Trophoblast cell (in vitro differentiated cells and primary cell): ENCODE measurements around the gene IL21.

Source experiments
- DNase-seq, 2 donors: peaks; one replicate each; pipeline ENCODE4 v3.0.0-alpha.2; 2016
- H2AFZ ChIP-seq: 2 replicates; pipeline ENCODE4 v1.6.1; 2013; ENCODE audit warnings: low read length, moderate library complexity, mild to moderate bottlenecking; ENCODE audit not compliant: insufficient read depth, poor library complexity
- H2AK5ac ChIP-seq: 2 replicates; pipeline ENCODE4 v1.6.1; 2013; ENCODE audit warnings: mild to moderate bottlenecking, low read length
- H2BK120ac ChIP-seq: 2 replicates; pipeline ENCODE4 v1.6.1; 2013; ENCODE audit warnings: low read length, mild to moderate bottlenecking, moderate library complexity; ENCODE audit not compliant: insufficient read depth, poor library complexity
- H2BK12ac ChIP-seq: 2 replicates; pipeline ENCODE4 v1.6.1; 2013; ENCODE audit warnings: mild to moderate bottlenecking, low read length, moderate library complexity
- H2BK5ac ChIP-seq: 2 replicates; pipeline ENCODE4 v1.6.1; 2013; ENCODE audit warnings: low read length, low read depth, moderate library complexity, mild to moderate bottlenecking; ENCODE audit not compliant: poor library complexity
- H3K14ac ChIP-seq: 2 replicates; pipeline ENCODE4 v1.6.1; 2013; ENCODE audit warnings: mild to moderate bottlenecking, low read length
- H3K18ac ChIP-seq: 2 replicates; pipeline ENCODE4 v1.6.1; 2013; ENCODE audit warnings: mild to moderate bottlenecking, low read length
- H3K23ac ChIP-seq: 2 replicates; pipeline ENCODE4 v1.6.1; 2013; ENCODE audit warnings: low read length
- H3K27ac ChIP-seq: 2 replicates; pipeline ENCODE4 v1.5.1; 2013; ENCODE audit warnings: low read depth, mild to moderate bottlenecking, inconsistent platforms, low read length, moderate library complexity
- H3K27me3 ChIP-seq: 2 replicates; pipeline ENCODE4 v1.6.1; 2013; ENCODE audit warnings: inconsistent platforms, mild to moderate bottlenecking, low read length, moderate library complexity; ENCODE audit not compliant: insufficient read depth
- H3K36me3 ChIP-seq, 2 experiments: 1 replicate in 1 of 2; 2 replicates in 1 of 2; pipeline ENCODE4 v1.6.1; 2013; ENCODE audit warnings: low read length in 2 of 2, mild to moderate bottlenecking in 2 of 2, moderate library complexity in 1 of 2; ENCODE audit not compliant: insufficient read depth in 2 of 2, control insufficient read depth in 1 of 2
- H3K4ac ChIP-seq: 2 replicates; pipeline ENCODE4 v1.6.1; 2013; ENCODE audit warnings: low read depth, mild to moderate bottlenecking, low read length, moderate library complexity
- H3K4me1 ChIP-seq, 2 experiments: 1 replicate in 1 of 2; 2 replicates in 1 of 2; pipeline ENCODE4 v1.6.1; 2013; ENCODE audit warnings: low read length in 2 of 2, mild to moderate bottlenecking in 2 of 2, moderate library complexity in 1 of 2; ENCODE audit not compliant: insufficient read depth in 2 of 2, control insufficient read depth in 1 of 2
- H3K4me2 ChIP-seq: 2 replicates; pipeline ENCODE4 v1.6.1; 2013; ENCODE audit warnings: inconsistent platforms, mild to moderate bottlenecking, low read length, moderate library complexity
- H3K4me3 ChIP-seq: 2 replicates; pipeline ENCODE4 v1.5.1; 2013; ENCODE audit warnings: mild to moderate bottlenecking, low read depth, low read length, inconsistent platforms
- H3K79me1 ChIP-seq: one replicate; pipeline ENCODE4 v1.6.1; 2013; ENCODE audit warnings: low read length
- H3K79me2 ChIP-seq: 2 replicates; pipeline ENCODE4 v1.6.1; 2013; ENCODE audit warnings: low read length, mild to moderate bottlenecking; ENCODE audit not compliant: control insufficient read depth, insufficient read depth, poor library complexity
- H3K9ac ChIP-seq: 2 replicates; pipeline ENCODE4 v1.6.1; 2013; ENCODE audit warnings: mild to moderate bottlenecking, low read length
- H3K9me3 ChIP-seq: 2 replicates; pipeline ENCODE4 v1.6.1; 2013; ENCODE audit warnings: low read depth, mild to moderate bottlenecking, control low read depth, inconsistent platforms, low read length; ENCODE audit not compliant: insufficient read depth
- H4K12ac ChIP-seq: 2 replicates; pipeline ENCODE4 v1.6.1; 2013; ENCODE audit warnings: low read depth, mild to moderate bottlenecking, low read length, moderate library complexity
- H4K8ac ChIP-seq: 2 replicates; pipeline ENCODE4 v1.6.1; 2013; ENCODE audit warnings: low read depth, mild to moderate bottlenecking, low read length, moderate library complexity
- H4K91ac ChIP-seq: one replicate; pipeline ENCODE4 v1.6.1; 2013; ENCODE audit warnings: low read depth, mild to moderate bottlenecking, low read length, moderate library complexity
- WGBS: extraction: QIAGEN DNeasy Blood & Tissue Kit; methylation state at CpG from one replicate; pipeline ENCODE4 v1.1.7; 2013; ENCODE audit warnings: missing lambda C conversion rate; ENCODE audit not compliant: insufficient read length, insufficient coverage; ENCODE audit errors: extremely low coverage; 5-methylcytosine and 5-hydroxymethylcytosine counted together

Gene IL21

GRCh38 chr4:122588453-122589238, 32.2 kb downstream of the IL21 start:
- no peak overlapping the region for H3K23ac ChIP-seq
- no peak overlapping the region for H2AFZ ChIP-seq
- H3K4ac ChIP-seq: no peak overlapping the region
- H3K79me2 ChIP-seq: no peaks in the 10 kb centered on the region
- no peaks in the 10 kb centered on the region for H3K27me3 ChIP-seq
- no peak for DNase-seq
- no peak overlapping the region for H2BK5ac ChIP-seq
- no peak overlapping the region for H3K4me2 ChIP-seq
- no CpG with 5 or more reads among the region's 4 CpGs for WGBS
- no peak overlapping the region for H4K12ac ChIP-seq
- no peak overlapping the region for H4K8ac ChIP-seq
- no peak overlapping the region for H3K27ac ChIP-seq
- no peak overlapping the region for H3K18ac ChIP-seq
- H4K91ac ChIP-seq: no peak overlapping the region
- peaks cover 0 to 2% of the 10 kb centered on the region in 2 experiments for H3K4me1 ChIP-seq
- H2BK12ac ChIP-seq: no peak overlapping the region
- H3K4me3 ChIP-seq: no peak overlapping the region
- no peaks in the 10 kb centered on the region for H3K36me3 ChIP-seq
- no peak overlapping the region for H3K14ac ChIP-seq
- H3K9me3 ChIP-seq: no peaks in the 10 kb centered on the region
- no peak overlapping the region for H2AK5ac ChIP-seq
- H2BK120ac ChIP-seq: no peak overlapping the region
- no peaks in the 10 kb centered on the region for H3K79me1 ChIP-seq
- H3K9ac ChIP-seq: peak overlapping the region; percentile 18

DNA sequence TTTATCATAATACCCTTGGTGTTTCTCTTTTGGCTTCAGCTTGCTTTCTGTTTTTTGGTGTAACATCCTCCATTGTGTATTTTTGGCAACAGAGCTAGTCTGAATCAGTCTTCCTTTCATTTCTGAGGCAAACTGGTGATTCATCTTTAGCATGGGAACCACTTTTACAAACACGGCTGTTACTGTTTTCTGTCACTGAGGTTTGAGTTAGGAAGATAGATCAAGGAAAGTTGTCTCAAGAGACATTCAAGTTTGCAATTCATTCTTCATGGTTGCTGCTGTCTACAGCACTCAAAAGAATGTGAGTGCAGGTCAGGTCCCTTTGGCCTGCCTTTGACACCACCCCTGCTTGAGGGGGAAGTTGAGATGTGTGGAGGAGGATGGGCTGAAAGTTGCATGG, 36.3 kb downstream of the IL21 start:
- no peak overlapping the region for H3K4me2 ChIP-seq
- no peak overlapping the region for H3K4ac ChIP-seq
- no peaks in the 10 kb centered on the region for H3K36me3 ChIP-seq
- no peak overlapping the region for H3K14ac ChIP-seq
- H3K79me2 ChIP-seq: no peaks in the 10 kb centered on the region
- no peak overlapping the region for H4K12ac ChIP-seq
- no peak overlapping the region for H2AFZ ChIP-seq
- WGBS: no CpG with 5 or more reads among the region's 1 CpG
- H3K4me3 ChIP-seq: no peak overlapping the region
- H4K8ac ChIP-seq: no peak overlapping the region
- H3K4me1 ChIP-seq: peaks cover 0 to 2% of the 10 kb centered on the region in 2 experiments
- no peaks in the 10 kb centered on the region for H3K79me1 ChIP-seq
- H4K91ac ChIP-seq: no peak overlapping the region
- H3K27me3 ChIP-seq: no peaks in the 10 kb centered on the region
- H3K18ac ChIP-seq: no peak overlapping the region
- no peaks in the 10 kb centered on the region for H3K9me3 ChIP-seq
- H3K9ac ChIP-seq: no peak overlapping the region
- no peak for DNase-seq
- H2BK12ac ChIP-seq: no peak overlapping the region
- H3K23ac ChIP-seq: no peak overlapping the region
- no peak overlapping the region for H2AK5ac ChIP-seq
- H2BK120ac ChIP-seq: no peak overlapping the region
- H2BK5ac ChIP-seq: no peak overlapping the region
- no peak overlapping the region for H3K27ac ChIP-seq

GRCh38 chr4:122583906-122584305, 37.0 kb downstream of the IL21 start:
- Histone ChIP-seq H2BK120ac (no peak overlapping the region), H3K27ac (no peak overlapping the region), H3K4me1 (peaks cover 0 to 2% of the 10 kb centered on the region in 2 experiments), H3K23ac (no peak overlapping the region), H4K12ac (no peak overlapping the region), H2AK5ac (no peak overlapping the region), H4K91ac (no peak overlapping the region), H3K9me3 (no peaks in the 10 kb centered on the region), H3K4me3 (no peak overlapping the region), H3K79me1 (no peaks in the 10 kb centered on the region), H4K8ac (no peak overlapping the region), H3K9ac (no peak overlapping the region), H3K79me2 (no peaks in the 10 kb centered on the region), H2BK12ac (no peak overlapping the region), H3K27me3 (no peaks in the 10 kb centered on the region), H3K4me2 (no peak overlapping the region), H3K4ac (no peak overlapping the region), H3K14ac (no peak overlapping the region), H2BK5ac (no peak overlapping the region), H3K36me3 (no peaks in the 10 kb centered on the region), H3K18ac (no peak overlapping the region), H2AFZ (no peak overlapping the region)
- no peak for DNase-seq
- WGBS: no CpG with 5 or more reads among the region's 6 CpGs

DNA sequence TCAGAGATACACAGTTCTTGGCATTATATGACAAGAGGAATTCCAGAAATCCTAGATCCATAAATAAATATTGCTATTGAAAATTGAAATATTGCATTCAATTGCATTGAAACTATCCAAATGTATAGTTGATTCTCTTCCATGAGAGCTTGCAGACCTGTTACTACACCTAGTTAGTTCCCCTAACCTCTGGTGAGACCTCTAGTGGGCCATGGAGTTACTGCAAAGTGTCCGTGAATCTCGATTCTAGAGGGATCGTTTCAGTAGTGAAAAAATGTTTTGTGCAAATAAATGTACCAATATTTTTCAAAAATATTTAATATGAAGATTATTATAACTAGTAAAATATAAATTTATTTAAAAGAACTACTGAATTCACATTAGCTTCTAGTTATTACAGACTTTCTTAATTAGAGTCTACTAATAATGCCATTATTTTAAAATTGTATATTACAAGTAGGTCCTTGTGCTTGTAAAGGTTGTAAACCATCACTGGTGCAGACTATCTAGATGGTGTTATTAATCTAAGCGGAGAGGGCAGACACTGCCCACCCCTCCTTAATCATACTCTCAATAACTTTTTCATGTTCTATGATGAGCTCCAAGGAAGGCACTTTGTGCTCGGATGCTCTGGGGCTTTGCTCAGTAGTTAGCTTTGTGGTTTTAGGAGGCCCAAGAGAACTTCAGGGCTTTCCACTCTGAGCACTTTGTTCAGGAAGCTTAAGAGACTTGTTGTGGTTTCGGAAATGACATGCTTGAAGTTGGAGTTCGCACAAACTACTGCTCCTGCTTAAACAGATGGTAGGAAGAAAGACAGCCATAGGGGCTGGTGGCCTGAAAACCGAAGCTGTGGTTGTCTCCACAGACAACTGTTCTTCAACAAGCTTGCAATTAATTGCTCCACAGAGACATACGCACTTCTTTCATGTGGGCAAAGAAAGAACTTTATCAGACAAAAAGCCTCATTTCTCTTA, 42.8 kb downstream of the IL21 start:
- H3K23ac ChIP-seq: no peak overlapping the region
- no peak overlapping the region for H3K4me2 ChIP-seq
- peaks cover 6% of the 10 kb centered on the region for H3K9me3 ChIP-seq
- no peak overlapping the region for H3K4me3 ChIP-seq
- no peak overlapping the region for H4K8ac ChIP-seq
- no peak overlapping the region for H4K12ac ChIP-seq
- H2AFZ ChIP-seq: no peak overlapping the region
- no peak overlapping the region for H3K27ac ChIP-seq
- H3K36me3 ChIP-seq: no peaks in the 10 kb centered on the region
- H3K4me1 ChIP-seq: no peaks in the 10 kb centered on the region
- no peak overlapping the region for H4K91ac ChIP-seq
- no peaks in the 10 kb centered on the region for H3K27me3 ChIP-seq
- no CpG with 5 or more reads among the region's 9 CpGs for WGBS
- H3K4ac ChIP-seq: no peak overlapping the region
- no peak overlapping the region for H2BK12ac ChIP-seq
- no peak overlapping the region for H2BK5ac ChIP-seq
- peak; percentile 40 to 80 for DNase-seq
- no peak overlapping the region for H3K14ac ChIP-seq
- no peak overlapping the region for H3K18ac ChIP-seq
- H3K79me1 ChIP-seq: no peaks in the 10 kb centered on the region
- no peak overlapping the region for H3K9ac ChIP-seq
- H2AK5ac ChIP-seq: no peak overlapping the region
- H3K79me2 ChIP-seq: no peaks in the 10 kb centered on the region
- H2BK120ac ChIP-seq: no peak overlapping the region
